Omental fat pad (tissue), 4 donors: ENCODE measurements around the gene PRKCD. TPM values are rescaled to one million over a fixed set of nuclear protein-coding genes. Genes with fewer than 3 reads are reported as not detected.

Experiments used
- ATAC-seq: fragments of 150-250 bp; one replicate; pipeline ENCODE4 v1.9.1; 2016; ENCODE audit warnings: mild to moderate bottlenecking, moderate library complexity; ENCODE audit not compliant: low FRiP score
- DNase-seq: peaks from one replicate; pipeline ENCODE4 v3.0.0-alpha.2; 2019; ENCODE audit warnings: low spot score
- total RNA-seq, 4 donors: library from RNA; depleted of rRNA; stranded (reverse); fragments of >200 nt; gene quantifications; one replicate each; pipeline ENCODE4 v1.1.0, GENCODE V29; 2016
- TF ChIP-seq, protein P1 (sequence below), 3 donors: fragments of 450-650 bp; IDR thresholded peaks; one replicate each; pipeline ENCODE4 v1.5.1; 2016 to 2017; ENCODE audit warnings: antibody characterized with exemption in 3 of 3, mild to moderate bottlenecking in 3 of 3, moderate library complexity in 2 of 3

Gene PRKCD
- total RNA-seq, 4 donors from 2014 or later: 21.5 to 39.9 (median 30.3) TPM

DNA sequence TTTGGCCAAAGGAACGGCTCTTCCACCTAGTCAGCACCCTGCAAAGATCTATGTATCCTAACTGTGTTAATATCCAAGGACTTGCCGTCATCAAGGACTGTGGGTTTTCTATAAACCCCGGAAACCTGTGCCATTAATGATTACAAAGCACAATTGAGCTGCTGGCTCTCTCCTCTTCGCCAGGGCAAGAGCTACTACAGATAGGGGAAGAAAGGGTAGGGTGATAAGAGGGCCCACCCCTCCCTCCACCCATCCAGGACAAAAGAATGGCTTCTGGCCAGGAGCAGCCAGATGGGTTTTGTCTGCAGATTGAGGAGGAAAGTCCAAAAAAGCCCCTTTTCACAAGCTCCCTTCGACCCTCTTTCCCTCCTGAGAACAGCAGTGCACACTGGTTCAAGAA, 40.7 kb upstream of the PRKCD start:
- TF ChIP-seq, protein P1, sequence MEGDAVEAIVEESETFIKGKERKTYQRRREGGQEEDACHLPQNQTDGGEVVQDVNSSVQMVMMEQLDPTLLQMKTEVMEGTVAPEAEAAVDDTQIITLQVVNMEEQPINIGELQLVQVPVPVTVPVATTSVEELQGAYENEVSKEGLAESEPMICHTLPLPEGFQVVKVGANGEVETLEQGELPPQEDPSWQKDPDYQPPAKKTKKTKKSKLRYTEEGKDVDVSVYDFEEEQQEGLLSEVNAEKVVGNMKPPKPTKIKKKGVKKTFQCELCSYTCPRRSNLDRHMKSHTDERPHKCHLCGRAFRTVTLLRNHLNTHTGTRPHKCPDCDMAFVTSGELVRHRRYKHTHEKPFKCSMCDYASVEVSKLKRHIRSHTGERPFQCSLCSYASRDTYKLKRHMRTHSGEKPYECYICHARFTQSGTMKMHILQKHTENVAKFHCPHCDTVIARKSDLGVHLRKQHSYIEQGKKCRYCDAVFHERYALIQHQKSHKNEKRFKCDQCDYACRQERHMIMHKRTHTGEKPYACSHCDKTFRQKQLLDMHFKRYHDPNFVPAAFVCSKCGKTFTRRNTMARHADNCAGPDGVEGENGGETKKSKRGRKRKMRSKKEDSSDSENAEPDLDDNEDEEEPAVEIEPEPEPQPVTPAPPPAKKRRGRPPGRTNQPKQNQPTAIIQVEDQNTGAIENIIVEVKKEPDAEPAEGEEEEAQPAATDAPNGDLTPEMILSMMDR (IDR thresholded peaks at IDR 0.05): no peak
- ATAC-seq: no peak
- no peak for DNase-seq

- TF ChIP-seq, protein P1 (IDR thresholded peaks at IDR 0.05): no peak
- DNase-seq (no peak), ATAC-seq (no peak)
Measured at GRCh38 chr3:53122255-53122932, 38.6 kb upstream of the PRKCD start.

GRCh38 chr3:53122933-53123305, 38.1 kb upstream of the PRKCD start:
- TF ChIP-seq, protein P1 (IDR thresholded peaks at IDR 0.05): no peak
- ATAC-seq: no peak
- DNase-seq: no peak

GRCh38 chr3:53123510-53123909, 37.5 kb upstream of the PRKCD start:
- ATAC-seq (no peak), DNase-seq (no peak)
- TF ChIP-seq, protein P1 (IDR thresholded peaks at IDR 0.05): no peak

- TF ChIP-seq, protein P1 (IDR thresholded peaks at IDR 0.05): no peak
- ATAC-seq (no peak), DNase-seq (no peak)
Measured at GRCh38 chr3:53123953-53124352, 37.1 kb upstream of the PRKCD start.

DNA sequence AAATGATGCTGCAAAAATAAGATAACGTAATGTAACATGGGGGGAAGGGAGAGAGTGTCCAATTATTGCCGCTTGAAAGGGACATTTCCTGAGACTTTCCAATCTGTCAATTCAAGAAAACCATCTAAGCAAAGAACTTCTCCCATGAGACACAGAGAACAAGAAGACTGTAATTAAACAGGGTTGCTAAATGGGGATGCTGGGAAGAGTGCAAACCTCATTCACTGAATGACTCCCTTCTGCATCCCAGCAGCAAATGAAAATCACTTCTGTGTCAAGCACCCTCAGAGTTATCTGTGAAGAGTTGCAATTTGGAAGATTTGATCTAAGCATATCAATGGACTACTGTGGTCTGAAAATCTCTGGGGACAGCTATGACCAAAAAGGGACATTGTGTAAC, 34.4 kb upstream of the PRKCD start:
- TF ChIP-seq, protein P1 (IDR thresholded peaks at IDR 0.05): no peak
- ATAC-seq (no peak), DNase-seq (no peak)

GRCh38 chr3:53129344-53129743, 31.7 kb upstream of the PRKCD start:
- ATAC-seq: no peak
- TF ChIP-seq, protein P1 (IDR thresholded peaks at IDR 0.05): no peak
- DNase-seq: no peak
